DND-41 (cell line): ENCODE measurements around the gene ADAMTS16.

Source experiments
- ATAC-seq: fragments of 200-7000 bp; cut with Tn5 transposase; 3 replicates; pipeline ENCODE4 v1.9.1; 2021; ENCODE audit warnings: low read depth; ENCODE audit not compliant: insufficient read depth
- DNase-seq: peaks from one replicate; pipeline ENCODE4 v3.0.0-alpha.2; 2020
- H2AFZ ChIP-seq: 2 replicates; pipeline ENCODE4 v1.6.0; 2012; ENCODE audit warnings: low read depth, low read length
- H3K27ac ChIP-seq: 2 replicates; pipeline ENCODE4 v1.5.1; 2012; ENCODE audit warnings: low read length, inconsistent platforms
- H3K27me3 ChIP-seq: fragments of 200-600 bp; sonication (generic); 2 replicates; pipeline ENCODE4 v1.6.0; 2012; ENCODE audit warnings: low read length, mild to moderate bottlenecking, inconsistent platforms; ENCODE audit not compliant: insufficient read depth, poor library complexity
- H3K36me3 ChIP-seq: 2 replicates; pipeline ENCODE4 v1.5.1; 2012; ENCODE audit warnings: low read length, inconsistent platforms; ENCODE audit not compliant: insufficient read depth
- H3K4me1 ChIP-seq: 2 replicates; pipeline ENCODE4 v1.5.1; 2012; ENCODE audit warnings: mild to moderate bottlenecking, low read length; ENCODE audit not compliant: insufficient read depth
- H3K4me2 ChIP-seq: 2 replicates; pipeline ENCODE4 v1.6.0; 2012; ENCODE audit warnings: mild to moderate bottlenecking, moderate library complexity, low read length, inconsistent platforms; ENCODE audit not compliant: insufficient read depth
- H3K4me3 ChIP-seq, 2 experiments: fragments of 200-600 bp in 1 of 2; shearing (Covaris generic) in 1 of 2; 2 replicates each; pipeline ENCODE4 v1.5.1; 2012 to 2016; ENCODE audit warnings: inconsistent platforms in 2 of 2, low read length in 2 of 2, mild to moderate bottlenecking in 2 of 2, low read depth in 1 of 2, moderate library complexity in 1 of 2
- H3K79me2 ChIP-seq: 2 replicates; pipeline ENCODE4 v1.6.0; 2012; ENCODE audit warnings: low read length, inconsistent platforms; ENCODE audit not compliant: insufficient read depth
- H3K9ac ChIP-seq: 2 replicates; pipeline ENCODE4 v1.6.0; 2012; ENCODE audit warnings: low read depth, mild to moderate bottlenecking, inconsistent platforms, low read length, moderate library complexity
- H3K9me3 ChIP-seq: 2 replicates; pipeline ENCODE4 v1.5.1; 2012; ENCODE audit warnings: low read length, moderate library complexity, mild to moderate bottlenecking, inconsistent platforms; ENCODE audit not compliant: insufficient read depth, severe bottlenecking
- H4K20me1 ChIP-seq: 2 replicates; pipeline ENCODE4 v1.6.0; 2012; ENCODE audit warnings: low read length; ENCODE audit not compliant: insufficient read depth
- CTCF ChIP-seq: IDR thresholded peaks from 2 replicates; pipeline ENCODE4 v1.5.1; 2012; ENCODE audit warnings: borderline replicate concordance, low read length, moderate library complexity, mild to moderate bottlenecking; ENCODE audit not compliant: poor library complexity, severe bottlenecking; ENCODE audit errors: extremely low read depth
- EZH2 ChIP-seq: IDR thresholded peaks from 3 replicates; pipeline ENCODE4 v1.6.1; 2012; ENCODE audit warnings: borderline replicate concordance, low read depth, mild to moderate bottlenecking, moderate library complexity, low read length, inconsistent platforms; ENCODE audit not compliant: severe bottlenecking

Gene ADAMTS16

GRCh38 chr5:5209089-5209488 is 69.0 kb downstream of the ADAMTS16 start:
- no peaks in the 10 kb centered on the region for H3K4me1 ChIP-seq

GRCh38 chr5:5209510-5210286 is 69.6 kb downstream of the ADAMTS16 start:
- no peak overlapping the region for H3K4me3 ChIP-seq
- H3K79me2 ChIP-seq, result no peaks in the 10 kb centered on the region
- no peak overlapping the region for H3K4me2 ChIP-seq
- H4K20me1 ChIP-seq, result no peaks in the 10 kb centered on the region
- TF ChIP-seq EZH2 (no peak), CTCF (no peak)
- no peak overlapping the region for H3K27ac ChIP-seq
- H2AFZ ChIP-seq, result no peak overlapping the region
- H3K36me3 ChIP-seq, result no peaks in the 10 kb centered on the region
- H3K9me3 ChIP-seq, result no peaks in the 10 kb centered on the region
- no peak overlapping the region for H3K9ac ChIP-seq
- no peaks in the 10 kb centered on the region for H3K4me1 ChIP-seq
- H3K27me3 ChIP-seq, result peaks cover 14% of the 10 kb centered on the region
- ATAC-seq, result no peak
- no peak for DNase-seq

More at GRCh38 chr5:5209089-5209488, 69.0 kb downstream of the ADAMTS16 start:
- Histone ChIP-seq H4K20me1 (no peaks in the 10 kb centered on the region), H3K4me2 (no peak overlapping the region), H3K9ac (no peak overlapping the region), H3K79me2 (no peaks in the 10 kb centered on the region), H3K4me3 (no peak overlapping the region), H3K9me3 (no peaks in the 10 kb centered on the region), H2AFZ (no peak overlapping the region), H3K27ac (no peak overlapping the region), H3K36me3 (no peaks in the 10 kb centered on the region), H3K27me3 (peaks cover 14% of the 10 kb centered on the region)
- DNase-seq (no peak), ATAC-seq (no peak)
- TF ChIP-seq CTCF (no peak), EZH2 (no peak)

DNA sequence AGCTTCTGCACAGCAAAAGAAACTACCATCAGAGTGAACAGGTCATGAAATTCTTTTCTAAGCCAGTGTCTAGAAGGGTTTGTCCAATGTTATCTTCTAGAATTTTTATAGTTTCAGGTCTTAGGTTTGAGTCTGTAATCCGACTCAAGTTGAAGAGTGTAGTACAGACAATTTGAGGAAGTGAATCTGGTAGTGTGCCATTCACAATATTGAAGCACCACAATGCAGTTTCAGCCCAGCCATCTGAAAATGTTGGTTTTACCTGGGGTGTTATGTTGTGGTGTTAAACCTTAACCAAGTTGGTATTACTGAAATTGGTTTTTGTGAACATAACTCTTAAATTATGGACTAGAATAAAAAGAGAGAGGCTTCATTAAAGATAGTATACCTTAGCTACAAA is 77.2 kb downstream of the ADAMTS16 start:
- H3K27ac ChIP-seq, result no peak overlapping the region
- no peaks in the 10 kb centered on the region for H4K20me1 ChIP-seq
- H2AFZ ChIP-seq, result no peak overlapping the region
- no peaks in the 10 kb centered on the region for H3K9me3 ChIP-seq
- no peaks in the 10 kb centered on the region for H3K4me1 ChIP-seq
- no peaks in the 10 kb centered on the region for H3K36me3 ChIP-seq
- TF ChIP-seq EZH2 (no peak), CTCF (no peak)
- H3K9ac ChIP-seq, result no peak overlapping the region
- ATAC-seq (no peak), DNase-seq (no peak)
- no peak overlapping the region for H3K4me3 ChIP-seq
- H3K4me2 ChIP-seq, result no peak overlapping the region
- H3K79me2 ChIP-seq, result no peaks in the 10 kb centered on the region
- H3K27me3 ChIP-seq, result peaks cover 5% of the 10 kb centered on the region

GRCh38 chr5:5218396-5218795 is 78.3 kb downstream of the ADAMTS16 start:
- no peak overlapping the region for H3K4me2 ChIP-seq
- H3K79me2 ChIP-seq, result no peaks in the 10 kb centered on the region
- H2AFZ ChIP-seq, result no peak overlapping the region
- no peak overlapping the region for H3K27ac ChIP-seq
- H3K36me3 ChIP-seq, result no peaks in the 10 kb centered on the region
- TF ChIP-seq CTCF (no peak), EZH2 (no peak)
- no peak overlapping the region for H3K9ac ChIP-seq
- no peaks in the 10 kb centered on the region for H4K20me1 ChIP-seq
- H3K4me3 ChIP-seq, result no peak overlapping the region
- no peak for DNase-seq
- no peaks in the 10 kb centered on the region for H3K4me1 ChIP-seq
- H3K27me3 ChIP-seq, result peaks cover 5% of the 10 kb centered on the region
- no peaks in the 10 kb centered on the region for H3K9me3 ChIP-seq
- ATAC-seq, result no peak
